ENCODE results near the gene MYO3B.

- TF ChIP-seq CTCF (IDR thresholded peaks at IDR 0.05) (no peak), POLR2A (IDR thresholded peaks at IDR 0.05) (no peak)
Observed at GRCh38 chr2:170284205-170284604, 106.3 kb downstream of the MYO3B start.
